WTC11 (cell line): ENCODE measurements around the gene TAS2R10.

ENCODE experiments used
- ATF6 ChIP-seq: sonication (generic); formaldehyde crosslinking; IDR thresholded peaks from 2 replicates; pipeline ENCODE4 v1.8.1; 2023; ENCODE audit warnings: mild to moderate bottlenecking, missing genetic modification reagents
- CBFB ChIP-seq: sonication (generic); formaldehyde crosslinking; IDR thresholded peaks from 2 replicates; pipeline ENCODE4 v1.8.1; 2022; ENCODE audit warnings: mild to moderate bottlenecking, low read depth, missing genetic modification reagents
- CTCF ChIP-seq: fragments of 200-600 bp; IDR thresholded peaks from 2 replicates; pipeline ENCODE4 v1.8.0; 2022; ENCODE audit warnings: antibody characterized with exemption
- ELF4 ChIP-seq: sonication (generic); formaldehyde crosslinking; IDR thresholded peaks from 2 replicates; pipeline ENCODE4 v1.8.1; 2022; ENCODE audit warnings: low read depth, mild to moderate bottlenecking, moderate library complexity, missing genetic modification reagents
- IRF2 ChIP-seq: sonication (generic); formaldehyde crosslinking; IDR thresholded peaks from 2 replicates; pipeline ENCODE4 v1.8.0; 2022; ENCODE audit warnings: low read depth, missing genetic modification reagents, borderline replicate concordance
- NFATC4 ChIP-seq: fragments of 250-450 bp; sonication (Bioruptor Pico); IDR thresholded peaks from 2 replicates; pipeline ENCODE4 v1.9.0; 2021; ENCODE audit warnings: mild to moderate bottlenecking
- SMAD3 ChIP-seq: sonication (generic); formaldehyde crosslinking; IDR thresholded peaks from 2 replicates; pipeline ENCODE4 v1.8.0; 2022; ENCODE audit warnings: missing genetic modification reagents, mild to moderate bottlenecking, borderline replicate concordance
- SP1 ChIP-seq: sonication (generic); formaldehyde crosslinking; conservative IDR thresholded peaks from 2 replicates; pipeline ENCODE4 v1.8.1; 2022; ENCODE audit warnings: missing genetic modification reagents
- USF1 ChIP-seq: sonication (generic); formaldehyde crosslinking; IDR thresholded peaks from 2 replicates; pipeline ENCODE4 v1.8.0; 2022; ENCODE audit warnings: mild to moderate bottlenecking, missing genetic modification reagents
- ZNF121 ChIP-seq: sonication (generic); formaldehyde crosslinking; IDR thresholded peaks from 2 replicates; pipeline ENCODE4 v1.8.0; 2023; ENCODE audit warnings: missing genetic modification reagents
- ZNF232 ChIP-seq: sonication (generic); formaldehyde crosslinking; IDR thresholded peaks from 2 replicates; pipeline ENCODE4 v1.8.0; 2022; ENCODE audit warnings: mild to moderate bottlenecking, missing genetic modification reagents
- ZNF396 ChIP-seq: fragments of 250-450 bp; sonication (Bioruptor Pico); IDR thresholded peaks from 2 replicates; pipeline ENCODE4 v1.8.0; 2021; ENCODE audit warnings: mild to moderate bottlenecking, moderate library complexity, borderline replicate concordance
- ZNF423 ChIP-seq: fragments of 250-450 bp; sonication (Bioruptor Pico); IDR thresholded peaks from 2 replicates; pipeline ENCODE4 v2.1.2; 2022; ENCODE audit warnings: mild to moderate bottlenecking, moderate library complexity

GRCh38 chr12:10802587-10802986 is 23.6 kb downstream of the TAS2R10 start, which contains the start of gene TAS2R7:
- no peak for TF ChIP-seq CTCF
- no peak for TF ChIP-seq SMAD3 (CRISPR knock-in tag)
- TF ChIP-seq ZNF396: no peak
- TF ChIP-seq USF1 (CRISPR knock-in tag): no peak
- TF ChIP-seq ZNF423 (CRISPR knock-in tag): no peak
- TF ChIP-seq NFATC4 (CRISPR knock-in tag): no peak
- TF ChIP-seq ZNF121 (CRISPR knock-in tag): no peak
- no peak for TF ChIP-seq ATF6 (CRISPR knock-in tag)
- TF ChIP-seq ZNF232 (CRISPR knock-in tag): no peak
- TF ChIP-seq SP1 (CRISPR knock-in tag): no peak
- no peak for TF ChIP-seq ELF4 (CRISPR knock-in tag)
- TF ChIP-seq IRF2: no peak
- no peak for TF ChIP-seq CBFB (CRISPR knock-in tag)
